Activated CD8-positive, alpha-beta memory T cell treated with anti-CD3 and anti-CD28 coated beads, Interleukin-2, amount 10 ng/mL, durations not matched to agents 7 days and 5 days (primary cell): Measurements from ENCODE around the gene SEPTIN10. TPM values are rescaled to one million over a fixed set of nuclear protein-coding genes. Genes with fewer than 3 reads are reported as not detected.
"Not testable (repeated sequence)": the region's sequence is repeated elsewhere in the genome, so short reads cannot be mapped to it uniquely, and the experiment has no call there.

Source experiments
- ATAC-seq: fragments of 150-1000 bp; cut with Tn5 transposase; one replicate; pipeline ENCODE4 v1.10.0; 2021; ENCODE audit warnings: moderate library complexity
- CTCF ChIA-PET: fragments of 350-600 bp; sonication (Branson Sonifier 250); formaldehyde crosslinking; loops from one replicate; lab custom pipeline; 2021; ENCODE audit warnings: antibody characterized with exemption; lab: Charles Lee
- DNase-seq: peaks from one replicate; pipeline ENCODE4 v3.0.0-alpha.2; 2020
- H3K27ac Mint-ChIP-seq: one replicate; pipeline ENCODE4 v1.8.0; 2021; ENCODE audit warnings: mild to moderate bottlenecking, mixed read lengths
- H3K27me3 Mint-ChIP-seq: one replicate; pipeline ENCODE4 v1.8.0; 2021; ENCODE audit warnings: mixed read lengths
- H3K36me3 Mint-ChIP-seq: one replicate; pipeline ENCODE4 v1.8.0; 2021; ENCODE audit warnings: mild to moderate bottlenecking, mixed read lengths
- H3K4me1 Mint-ChIP-seq: one replicate; pipeline ENCODE4 v1.8.0; 2021; ENCODE audit warnings: mixed read lengths
- H3K4me3 Mint-ChIP-seq: one replicate; pipeline ENCODE4 v1.8.0; 2021; ENCODE audit warnings: mild to moderate bottlenecking, moderate library complexity, mixed read lengths
- H3K9me3 Mint-ChIP-seq: one replicate; pipeline ENCODE4 v1.8.0; 2022; ENCODE audit warnings: low read depth, mixed read lengths
- total RNA-seq, 2 experiments: library from RNA; stranded (reverse); gene quantifications; one replicate each; pipeline ENCODE4 v1.2.3, GENCODE V29; 2021

The SEPTIN10 gene
- total RNA-seq, 2 experiments from 2014 or later = 0.54 TPM; not detected in 1

DNA sequence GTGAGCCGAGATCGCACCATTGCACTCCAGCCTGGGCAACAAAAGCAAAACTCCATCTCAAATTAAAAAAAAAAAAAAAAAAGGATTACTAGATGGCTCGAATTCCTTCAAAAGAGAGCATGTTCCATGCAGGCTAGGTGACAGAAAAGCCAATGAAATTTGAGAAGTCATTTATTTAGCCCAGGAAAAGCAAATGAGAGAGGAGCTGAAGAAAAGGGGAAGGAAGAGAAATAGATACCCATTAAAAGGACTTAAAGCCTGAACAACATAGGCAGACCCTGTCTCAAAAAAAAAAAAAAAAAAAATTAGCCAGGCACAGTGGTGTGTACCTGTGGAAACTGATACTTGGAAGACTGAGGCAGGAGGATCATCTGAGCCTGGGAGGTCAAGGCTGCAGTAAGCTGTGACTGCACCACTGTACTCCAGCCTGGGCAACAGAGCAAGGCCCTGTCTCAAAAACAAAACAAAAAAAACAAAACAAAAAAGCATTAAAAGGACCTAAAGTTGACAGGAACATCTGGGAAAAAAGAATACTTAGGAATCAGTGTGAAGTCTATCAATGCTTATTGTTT lies 11.1 kb downstream of the SEPTIN10 start:
- no peaks in the 10 kb centered on the region for H3K9me3 Mint-ChIP-seq
- ATAC-seq = no peak
- no peak for DNase-seq
- H3K36me3 Mint-ChIP-seq = no peaks in the 10 kb centered on the region
- H3K4me3 Mint-ChIP-seq = no peak overlapping the region
- H3K4me1 Mint-ChIP-seq = no peaks in the 10 kb centered on the region
- no peak overlapping the region for H3K27ac Mint-ChIP-seq
- H3K27me3 Mint-ChIP-seq = peaks cover 27% of the 10 kb centered on the region
- CTCF ChIA-PET = no interaction called here

DNA sequence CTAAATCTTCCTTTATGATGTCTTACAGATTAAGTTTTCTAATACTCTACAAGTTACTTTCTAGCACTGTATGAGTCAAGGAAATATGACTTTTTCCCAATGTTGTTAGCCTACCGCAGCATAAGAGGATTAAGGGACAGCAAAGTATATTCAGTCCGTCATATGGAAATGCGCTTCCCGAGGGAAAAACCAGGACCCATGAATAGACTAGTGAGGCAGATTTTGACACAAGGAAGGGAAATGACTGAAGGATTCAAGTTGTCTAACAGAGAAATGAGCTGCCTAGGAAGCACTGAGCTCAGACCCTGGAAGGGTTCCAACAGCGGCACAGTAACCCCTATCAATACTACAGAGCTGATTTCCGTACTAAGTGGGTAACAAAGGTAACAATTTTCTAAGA lies 12.0 kb downstream of the SEPTIN10 start:
- DNase-seq = no peak
- no peaks in the 10 kb centered on the region for H3K4me1 Mint-ChIP-seq
- peaks cover 26% of the 10 kb centered on the region for H3K27me3 Mint-ChIP-seq
- H3K27ac Mint-ChIP-seq = no peak overlapping the region
- no peak overlapping the region for H3K4me3 Mint-ChIP-seq
- H3K9me3 Mint-ChIP-seq = no peaks in the 10 kb centered on the region
- no peak for ATAC-seq
- CTCF ChIA-PET = no interaction called here
- H3K36me3 Mint-ChIP-seq = no peaks in the 10 kb centered on the region

- ATAC-seq = no peak
- no peak for DNase-seq
- Mint-ChIP-seq H3K4me1 (no peaks in the 10 kb centered on the region), H3K4me3 (no peak overlapping the region), H3K27ac (no peak overlapping the region), H3K36me3 (no peaks in the 10 kb centered on the region), H3K9me3 (no peaks in the 10 kb centered on the region), H3K27me3 (peaks cover 19% of the 10 kb centered on the region)
- CTCF ChIA-PET = no interaction called here
These were observed 16.5 kb downstream of the SEPTIN10 start for GRCh38 chr2:109597283-109597682.

DNA sequence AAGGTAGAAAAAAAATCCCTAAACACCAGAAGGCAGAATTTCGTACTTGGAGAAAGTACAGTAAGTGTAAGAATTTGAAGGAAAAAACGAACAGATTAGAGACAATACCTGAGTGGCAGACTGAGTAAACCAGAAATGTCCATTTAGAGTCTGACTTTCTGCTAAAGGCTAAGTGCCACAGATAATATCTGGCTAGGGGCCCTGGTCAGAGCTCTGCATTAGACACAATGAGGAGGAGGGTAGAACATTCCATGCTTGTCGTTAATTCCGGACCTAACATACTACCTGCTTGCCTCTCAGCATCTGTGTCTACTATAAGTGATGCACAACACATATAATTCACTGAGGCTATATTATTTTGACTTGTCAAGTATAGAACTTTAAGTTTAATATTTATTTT lies 18.1 kb downstream of the SEPTIN10 start:
- CTCF ChIA-PET = interaction anchor here (0.6 kb wide), 1 partner anchor 78 kb away, joined by 3 read pairs; no protein-coding TSS in a partner anchor
- no peaks in the 10 kb centered on the region for H3K4me1 Mint-ChIP-seq
- H3K4me3 Mint-ChIP-seq = no peak overlapping the region

DNA sequence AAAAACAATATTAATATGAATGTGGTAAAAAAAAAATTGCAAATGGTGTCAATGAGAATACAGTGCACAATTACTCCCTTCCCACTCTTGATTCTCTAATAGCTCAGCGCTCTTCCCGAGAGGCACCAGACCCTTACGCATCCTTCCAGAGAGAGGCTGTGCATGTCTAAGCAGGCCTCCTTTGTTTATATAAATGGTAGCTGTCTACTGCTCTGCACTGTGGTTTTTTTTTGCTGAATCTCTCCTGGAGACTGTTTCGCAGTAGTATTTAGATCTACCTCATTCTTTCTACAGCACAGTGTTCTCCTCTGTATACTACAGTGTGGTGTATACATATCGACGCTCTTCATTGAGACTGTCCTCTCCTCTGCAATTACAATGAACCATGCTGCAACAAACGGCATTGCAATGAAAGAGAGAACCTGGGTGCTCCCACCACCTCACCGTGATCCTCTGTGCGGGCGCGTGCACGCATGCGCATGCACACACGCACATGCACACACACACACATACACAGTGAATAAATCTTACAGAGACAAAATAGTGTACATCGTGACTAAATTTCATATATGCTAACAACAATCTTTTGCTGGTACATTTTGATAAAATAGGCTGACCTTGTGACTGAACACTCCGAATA lies 19.4 kb downstream of the SEPTIN10 start:
- CTCF ChIA-PET = no interaction called here
- ATAC-seq (no peak), DNase-seq (no peak)
- no peaks in the 10 kb centered on the region for H3K9me3 Mint-ChIP-seq
- no peaks in the 10 kb centered on the region for H3K4me1 Mint-ChIP-seq
- no peaks in the 10 kb centered on the region for H3K36me3 Mint-ChIP-seq
- no peak overlapping the region for H3K27ac Mint-ChIP-seq
- no peak overlapping the region for H3K4me3 Mint-ChIP-seq
- H3K27me3 Mint-ChIP-seq = peaks cover 6% of the 10 kb centered on the region

More for the DNA sequence above, 18.1 kb downstream of the SEPTIN10 start:
- Mint-ChIP-seq H3K36me3 (no peaks in the 10 kb centered on the region), H3K27ac (no peak overlapping the region), H3K9me3 (no peaks in the 10 kb centered on the region), H3K27me3 (peaks cover 11% of the 10 kb centered on the region)
- DNase-seq = no peak
- ATAC-seq = no peak

DNA sequence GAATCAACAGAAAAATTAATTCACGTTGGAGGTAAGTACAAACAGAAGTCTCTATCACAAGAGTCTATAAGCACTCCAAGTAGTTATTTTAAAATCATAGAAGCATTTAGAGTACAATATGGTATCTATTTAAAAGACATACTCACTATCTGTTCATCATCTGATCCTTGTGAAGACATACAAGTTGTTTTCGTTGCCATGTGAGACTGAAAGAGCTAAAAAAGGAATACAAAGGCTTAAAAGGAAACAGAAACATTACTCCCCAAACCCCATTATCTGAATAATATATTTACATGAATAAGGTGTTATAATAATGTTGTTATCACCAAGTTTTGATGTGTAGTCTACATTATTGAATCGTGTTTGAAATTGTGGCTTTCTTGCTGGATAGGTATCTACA lies 20.9 kb downstream of the SEPTIN10 start:
- H3K36me3 Mint-ChIP-seq = no peaks in the 10 kb centered on the region

GRCh38 chr2:109591206-109591605 lies 22.6 kb downstream of the SEPTIN10 start:
- ATAC-seq = no peak
- H3K9me3 Mint-ChIP-seq = no peaks in the 10 kb centered on the region
- DNase-seq = no peak
- H3K4me3 Mint-ChIP-seq = no peak overlapping the region
- no peak overlapping the region for H3K27ac Mint-ChIP-seq
- CTCF ChIA-PET = no interaction called here
- no peaks in the 10 kb centered on the region for H3K36me3 Mint-ChIP-seq
- peaks cover 12% of the 10 kb centered on the region for H3K27me3 Mint-ChIP-seq
- no peaks in the 10 kb centered on the region for H3K4me1 Mint-ChIP-seq

More for the DNA sequence above, 20.9 kb downstream of the SEPTIN10 start:
- DNase-seq (no peak), ATAC-seq (no peak)
- Mint-ChIP-seq H3K27ac (no peak overlapping the region), H3K4me3 (no peak overlapping the region), H3K4me1 (no peaks in the 10 kb centered on the region), H3K27me3 (peaks cover 8% of the 10 kb centered on the region), H3K9me3 (no peaks in the 10 kb centered on the region)
- CTCF ChIA-PET = no interaction called here

DNA sequence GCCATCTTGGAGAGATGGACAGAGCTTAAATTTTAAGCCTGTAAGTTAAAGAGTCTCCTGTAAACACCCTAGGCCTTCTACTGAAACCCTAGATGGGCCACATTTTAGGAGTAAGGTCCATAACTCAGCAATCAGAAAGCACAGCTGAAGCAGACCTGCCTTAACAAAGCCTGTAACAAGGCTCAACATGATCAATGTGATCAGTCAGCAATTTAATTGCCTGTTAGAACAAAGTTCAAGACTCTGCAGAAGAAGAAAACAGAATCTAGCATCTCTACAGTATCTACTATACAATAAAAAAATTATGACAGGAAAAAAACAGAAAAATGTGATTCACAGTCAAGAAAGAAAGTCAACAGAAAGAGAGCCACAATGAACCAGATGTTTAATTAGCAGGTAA lies 27.1 kb downstream of the SEPTIN10 start:
- Mint-ChIP-seq H3K36me3 (no peaks in the 10 kb centered on the region), H3K4me3 (no peak overlapping the region), H3K27ac (no peak overlapping the region), H3K9me3 (no peaks in the 10 kb centered on the region), H3K27me3 (peaks cover 29% of the 10 kb centered on the region), H3K4me1 (no peaks in the 10 kb centered on the region)
- ATAC-seq (no peak), DNase-seq (no peak)
- CTCF ChIA-PET = no interaction called here

DNA sequence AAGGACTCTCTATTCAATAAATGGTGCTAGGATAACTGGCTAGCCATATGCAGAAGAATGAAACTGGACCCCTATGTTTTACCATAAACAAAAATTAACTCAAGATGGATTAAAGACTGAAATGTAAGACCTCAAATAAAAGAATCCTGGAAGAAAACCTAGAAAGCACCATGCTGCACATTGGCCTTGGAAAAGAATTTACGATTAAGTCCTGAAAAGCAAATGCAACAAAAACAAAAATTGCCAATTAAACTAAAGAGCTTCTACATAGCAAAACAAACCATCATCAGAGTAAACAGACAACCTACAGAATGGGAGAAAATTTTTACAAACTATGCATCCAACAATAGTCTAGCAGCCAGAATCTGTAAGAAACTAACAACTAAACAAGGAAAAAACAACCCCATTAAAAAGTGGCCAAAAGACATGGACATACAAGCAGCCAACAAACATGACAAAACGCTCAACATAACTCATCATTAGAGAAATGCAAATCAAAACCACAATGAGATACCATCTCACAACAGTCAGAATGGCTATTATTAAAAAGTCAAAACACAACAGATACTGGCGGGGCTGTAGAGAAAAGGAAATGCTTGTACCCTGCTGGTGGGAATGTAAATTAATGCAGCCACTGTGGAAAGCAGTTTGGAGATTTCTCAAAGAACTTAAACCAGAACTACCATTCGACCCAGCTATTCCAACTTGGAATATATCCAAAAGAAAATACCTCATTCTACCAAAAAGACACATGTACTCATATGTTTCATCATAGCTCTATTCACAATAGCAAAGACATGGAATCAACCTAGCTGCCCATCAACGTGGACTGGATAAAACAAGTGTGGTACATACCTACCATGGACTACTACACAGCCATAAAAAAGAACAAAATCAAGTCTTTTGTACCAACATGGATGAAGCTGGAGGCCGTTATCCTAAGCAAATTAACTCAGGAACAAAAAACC lies 30.6 kb downstream of the SEPTIN10 start:
- CTCF ChIA-PET = no interaction called here
- peaks cover 26% of the 10 kb centered on the region for H3K27me3 Mint-ChIP-seq
- ATAC-seq = no peak
- no peak for DNase-seq
- H3K36me3 Mint-ChIP-seq = no peaks in the 10 kb centered on the region
- no peaks in the 10 kb centered on the region for H3K4me1 Mint-ChIP-seq
- no peak overlapping the region for H3K27ac Mint-ChIP-seq
- no peaks in the 10 kb centered on the region for H3K9me3 Mint-ChIP-seq
- H3K4me3 Mint-ChIP-seq = no peak overlapping the region

- H3K4me1 Mint-ChIP-seq, ATAC-seq, CTCF ChIA-PET, H3K27ac Mint-ChIP-seq, H3K9me3 Mint-ChIP-seq, H3K36me3 Mint-ChIP-seq, H3K4me3 Mint-ChIP-seq, DNase-seq: not testable (repeated sequence)
- H3K27me3 Mint-ChIP-seq = peaks cover 13% of the 10 kb centered on the region
These were observed 36.1 kb downstream of the SEPTIN10 start for GRCh38 chr2:109577630-109578029.

DNA sequence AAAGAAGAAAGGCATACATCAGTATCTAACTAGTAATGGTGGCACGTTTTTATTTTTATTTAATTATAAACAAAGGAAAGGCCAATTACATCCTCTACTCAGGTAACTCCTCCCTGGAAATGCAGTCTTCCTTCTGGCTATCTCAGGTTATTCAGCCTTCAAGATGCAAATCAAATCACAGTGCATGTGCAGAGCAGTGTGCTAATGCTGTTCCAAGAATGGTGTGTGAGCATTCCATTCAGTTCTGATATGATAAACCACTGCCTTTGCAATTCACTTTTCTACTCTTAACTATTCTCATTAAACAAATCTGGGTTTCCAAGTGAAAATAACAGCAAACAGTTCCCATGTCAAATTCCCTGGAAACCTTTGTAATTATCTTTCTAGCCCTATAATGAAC lies 38.4 kb downstream of the SEPTIN10 start:
- peaks cover 6% of the 10 kb centered on the region for H3K27me3 Mint-ChIP-seq
- DNase-seq = no peak
- H3K9me3 Mint-ChIP-seq = no peaks in the 10 kb centered on the region
- no peak overlapping the region for H3K27ac Mint-ChIP-seq
- H3K4me3 Mint-ChIP-seq = no peak overlapping the region
- ATAC-seq = no peak
- CTCF ChIA-PET = no interaction called here
- H3K36me3 Mint-ChIP-seq = no peaks in the 10 kb centered on the region
- no peaks in the 10 kb centered on the region for H3K4me1 Mint-ChIP-seq

DNA sequence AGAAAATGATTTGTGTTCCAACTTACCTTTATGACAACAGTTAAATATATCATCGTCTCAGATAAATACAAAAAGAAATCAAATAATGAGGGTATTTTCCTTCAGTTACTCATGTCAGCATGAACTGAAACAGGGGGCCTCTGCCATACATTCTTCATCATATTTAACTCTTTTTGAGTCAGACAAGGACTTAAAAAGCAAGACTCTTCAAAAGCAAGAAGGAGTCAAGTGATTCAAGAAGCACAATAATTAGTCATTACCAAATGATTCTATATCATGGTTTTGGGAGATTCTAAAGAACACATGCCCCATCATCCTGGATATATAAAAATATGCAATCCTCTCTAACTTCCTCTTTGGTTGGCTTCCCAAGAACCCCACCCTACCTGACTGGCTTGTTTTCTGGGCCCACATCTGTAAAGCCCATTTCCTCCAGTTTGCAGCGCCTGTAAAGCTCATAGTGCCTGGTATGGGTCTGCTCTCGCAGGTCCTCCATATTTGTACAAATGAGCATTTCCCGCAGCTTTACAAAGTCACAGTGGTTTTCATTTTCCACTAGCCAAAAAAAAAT lies 49.7 kb downstream of the SEPTIN10 start:
- CTCF ChIA-PET = no interaction called here
- no peak for DNase-seq
- H3K4me3 Mint-ChIP-seq = no peak overlapping the region
- no peak overlapping the region for H3K27ac Mint-ChIP-seq
- H3K9me3 Mint-ChIP-seq = no peaks in the 10 kb centered on the region
- H3K36me3 Mint-ChIP-seq = no peaks in the 10 kb centered on the region
- no peak for ATAC-seq
- peaks cover 17% of the 10 kb centered on the region for H3K27me3 Mint-ChIP-seq
- H3K4me1 Mint-ChIP-seq = no peaks in the 10 kb centered on the region

GRCh38 chr2:109563288-109563687 lies 50.5 kb downstream of the SEPTIN10 start:
- ATAC-seq = no peak
- CTCF ChIA-PET = no interaction called here
- Mint-ChIP-seq H3K27ac (no peak overlapping the region), H3K9me3 (no peaks in the 10 kb centered on the region), H3K36me3 (no peaks in the 10 kb centered on the region), H3K4me1 (no peaks in the 10 kb centered on the region), H3K4me3 (no peak overlapping the region), H3K27me3 (peaks cover 17% of the 10 kb centered on the region)
- no peak for DNase-seq
